Cortex of kidney (tissue), 1 donor: ENCODE measurements around the gene PIP4P1.

ENCODE experiments used
- DNase-seq: peaks from one replicate; lab custom pipeline; 2025; lab: John Stamatoyannopoulos, UW

PIP4P1 gene

GRCh38 chr14:20435582-20436362 is 25.5 kb downstream of the PIP4P1 start, which contains the start of gene KLHL33:
TSS of gene KLHL33 (minus strand) at chr14:20436166. CDS start at chr14:20435811, 355 bp downstream.
- no peak for DNase-seq

GRCh38 chr14:20434701-20435581 is 26.3 kb downstream of the PIP4P1 start:
- DNase-seq: no peak

- no peak for DNase-seq
Measured at GRCh38 chr14:20429801-20430669, 31.2 kb downstream of the PIP4P1 start.

- no peak for DNase-seq
Measured at GRCh38 chr14:20428802-20429201, 32.4 kb downstream of the PIP4P1 start.

- no peak for DNase-seq
Measured at GRCh38 chr14:20428010-20428365, 33.2 kb downstream of the PIP4P1 start.

- DNase-seq: no peak
Measured at GRCh38 chr14:20427231-20428009, 33.8 kb downstream of the PIP4P1 start.

- DNase-seq: no peak
Measured at GRCh38 chr14:20424851-20425250, 36.4 kb downstream of the PIP4P1 start.

GRCh38 chr14:20422886-20423285 is 38.3 kb downstream of the PIP4P1 start:
- no peak for DNase-seq

GRCh38 chr14:20421267-20421666 is 40.0 kb downstream of the PIP4P1 start:
- no peak for DNase-seq

- DNase-seq: no peak
Measured at GRCh38 chr14:20419419-20419818, 41.8 kb downstream of the PIP4P1 start.

GRCh38 chr14:20418501-20418909 is 42.7 kb downstream of the PIP4P1 start:
- DNase-seq: no peak

- DNase-seq: no peak
Measured at GRCh38 chr14:20417250-20418186, 43.7 kb downstream of the PIP4P1 start.

- DNase-seq: no peak
Measured at GRCh38 chr14:20416223-20416622, 45.0 kb downstream of the PIP4P1 start.

- DNase-seq: no peak
Measured at GRCh38 chr14:20415782-20416206, 45.4 kb downstream of the PIP4P1 start.

- DNase-seq: no peak
Measured at GRCh38 chr14:20413744-20414082, 47.5 kb downstream of the PIP4P1 start.

- DNase-seq: no peak
Measured at GRCh38 chr14:20412876-20413743, 48.1 kb downstream of the PIP4P1 start, which contains the start of gene TEP1. TSS of gene TEP1 (minus strand) at chr14:20413501. CDS start at chr14:20408439, 5,062 bp downstream.

GRCh38 chr14:20412411-20412810 is 48.8 kb downstream of the PIP4P1 start:
- no peak for DNase-seq

GRCh38 chr14:20409226-20409625 is 52.0 kb downstream of the PIP4P1 start:
- no peak for DNase-seq
